ENCODE measurements around the gene INO80B. TPM values are rescaled to one million over a fixed set of nuclear protein-coding genes. Genes with fewer than 3 reads are reported as not detected.

The INO80B gene
- total and polyA plus RNA-seq, 9 of the 15 experiments (the other 6 are each of a cell fraction or from before 2014, with no cell fraction given) = 0.41 to 22.6 (median 9.0) TPM

DNA sequence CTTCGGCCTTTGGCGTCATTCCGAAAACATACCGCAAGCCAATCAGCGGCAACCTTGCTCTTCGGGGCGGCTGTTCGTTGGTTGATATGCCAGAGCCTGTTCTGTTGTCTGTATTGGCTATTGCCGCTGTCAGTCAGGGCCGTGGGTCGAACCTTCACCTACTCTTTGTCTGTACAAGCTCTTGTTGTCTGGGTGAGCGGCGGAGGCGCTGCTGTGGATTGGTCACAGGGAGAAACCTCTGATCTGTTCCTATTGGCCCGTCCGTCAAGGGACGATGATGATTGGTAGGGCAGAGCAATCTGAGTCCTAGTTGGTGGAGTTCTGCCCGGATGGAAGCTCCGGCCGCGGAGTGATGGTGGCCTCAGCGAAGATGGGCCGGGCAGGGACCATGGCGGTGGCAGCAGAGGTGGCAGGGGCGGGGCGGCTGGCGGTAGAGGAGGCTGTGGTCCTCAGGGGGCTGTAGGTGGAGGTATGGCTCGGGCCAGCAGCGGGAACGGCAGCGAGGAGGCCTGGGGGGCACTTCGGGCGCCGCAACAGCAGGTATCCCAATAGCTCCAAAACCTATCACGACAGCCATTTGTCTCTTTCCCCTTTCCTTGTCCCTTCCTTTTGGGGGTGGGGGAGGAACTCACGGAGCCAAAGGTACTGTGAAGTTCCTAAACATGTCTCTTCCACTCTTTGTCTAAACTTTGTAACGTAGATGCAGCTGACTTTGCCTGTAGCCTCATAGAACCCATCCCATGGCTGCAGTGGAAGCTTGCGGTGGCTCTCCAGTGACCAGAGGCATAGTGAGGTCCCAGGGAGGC, 3.4 kb downstream of the INO80B start, which contains the start of gene WBP1 (continued):
- TF ChIP-seq, protein P1, sequence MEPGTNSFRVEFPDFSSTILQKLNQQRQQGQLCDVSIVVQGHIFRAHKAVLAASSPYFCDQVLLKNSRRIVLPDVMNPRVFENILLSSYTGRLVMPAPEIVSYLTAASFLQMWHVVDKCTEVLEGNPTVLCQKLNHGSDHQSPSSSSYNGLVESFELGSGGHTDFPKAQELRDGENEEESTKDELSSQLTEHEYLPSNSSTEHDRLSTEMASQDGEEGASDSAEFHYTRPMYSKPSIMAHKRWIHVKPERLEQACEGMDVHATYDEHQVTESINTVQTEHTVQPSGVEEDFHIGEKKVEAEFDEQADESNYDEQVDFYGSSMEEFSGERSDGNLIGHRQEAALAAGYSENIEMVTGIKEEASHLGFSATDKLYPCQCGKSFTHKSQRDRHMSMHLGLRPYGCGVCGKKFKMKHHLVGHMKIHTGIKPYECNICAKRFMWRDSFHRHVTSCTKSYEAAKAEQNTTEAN (CRISPR knock-in tag; IDR thresholded peaks at IDR 0.05) = no peak
- TF ChIP-seq GATAD2B (IDR thresholded peaks at IDR 0.05; ENCODE audit: borderline replicate concordance) (no peak), FOS (IDR thresholded peaks at IDR 0.05; ENCODE audit: extremely low read depth, insufficient read length) (peak; percentile 91), HDAC2 (IDR thresholded peaks at IDR 0.05) (0 out of 2 replicates have a peak, but pooled peaks have one; percentile 14), SREBF1 (IDR thresholded peaks at IDR 0.05; ENCODE audit: borderline replicate concordance, low read depth, low read length) (no peak), KLF13 (tag; IDR thresholded peaks at IDR 0.05; ENCODE audit: borderline replicate concordance, low read depth) (no peak), SUPT5H (IDR thresholded peaks at IDR 0.05) (peak; percentile 61), ZNF146 (CRISPR knock-in tag; IDR thresholded peaks at IDR 0.05; ENCODE audit: unreplicated experiment) (no peak), ZNF12 (CRISPR knock-in tag; IDR thresholded peaks at IDR 0.05) (no peak), TAF1 (IDR thresholded peaks at IDR 0.05; ENCODE audit: control insufficient read depth, extremely low read depth, insufficient read depth, low read length, severe bottlenecking) (no peak)
- TF ChIP-seq, protein P2, sequence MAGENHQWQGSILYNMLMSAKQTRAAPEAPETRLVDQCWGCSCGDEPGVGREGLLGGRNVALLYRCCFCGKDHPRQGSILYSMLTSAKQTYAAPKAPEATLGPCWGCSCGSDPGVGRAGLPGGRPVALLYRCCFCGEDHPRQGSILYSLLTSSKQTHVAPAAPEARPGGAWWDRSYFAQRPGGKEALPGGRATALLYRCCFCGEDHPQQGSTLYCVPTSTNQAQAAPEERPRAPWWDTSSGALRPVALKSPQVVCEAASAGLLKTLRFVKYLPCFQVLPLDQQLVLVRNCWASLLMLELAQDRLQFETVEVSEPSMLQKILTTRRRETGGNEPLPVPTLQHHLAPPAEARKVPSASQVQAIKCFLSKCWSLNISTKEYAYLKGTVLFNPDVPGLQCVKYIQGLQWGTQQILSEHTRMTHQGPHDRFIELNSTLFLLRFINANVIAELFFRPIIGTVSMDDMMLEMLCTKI (IDR thresholded peaks at IDR 0.05; ENCODE audit: partially characterized antibody) = no peak
- TF ChIP-seq, protein P3, sequence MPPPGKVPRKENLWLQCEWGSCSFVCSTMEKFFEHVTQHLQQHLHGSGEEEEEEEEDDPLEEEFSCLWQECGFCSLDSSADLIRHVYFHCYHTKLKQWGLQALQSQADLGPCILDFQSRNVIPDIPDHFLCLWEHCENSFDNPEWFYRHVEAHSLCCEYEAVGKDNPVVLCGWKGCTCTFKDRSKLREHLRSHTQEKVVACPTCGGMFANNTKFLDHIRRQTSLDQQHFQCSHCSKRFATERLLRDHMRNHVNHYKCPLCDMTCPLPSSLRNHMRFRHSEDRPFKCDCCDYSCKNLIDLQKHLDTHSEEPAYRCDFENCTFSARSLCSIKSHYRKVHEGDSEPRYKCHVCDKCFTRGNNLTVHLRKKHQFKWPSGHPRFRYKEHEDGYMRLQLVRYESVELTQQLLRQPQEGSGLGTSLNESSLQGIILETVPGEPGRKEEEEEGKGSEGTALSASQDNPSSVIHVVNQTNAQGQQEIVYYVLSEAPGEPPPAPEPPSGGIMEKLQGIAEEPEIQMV (tag; conservative IDR thresholded peaks at IDR 0.05; ENCODE audit: low read depth) = 0 out of 2 replicates have a peak, but pooled peaks have one; percentile 17

All from K562 (cell line).